Hepatocyte (in vitro differentiated cells): ENCODE data around the gene CNMD. TPM values are rescaled to one million over a fixed set of nuclear protein-coding genes. Genes with fewer than 3 reads are reported as not detected.

ENCODE experiments used
- DNase-seq: peaks from one replicate; pipeline ENCODE4 v3.0.0-alpha.2; 2016; ENCODE audit warnings: low spot score
- H2AFZ ChIP-seq: fragments of 200-600 bp; sonication (generic); 2 replicates; pipeline ENCODE4 v1.6.0; 2016; ENCODE audit warnings: antibody characterized with exemption, mild to moderate bottlenecking
- H3K27ac ChIP-seq: fragments of 200-600 bp; sonication (generic); 2 replicates; pipeline ENCODE4 v1.5.1; 2016; ENCODE audit warnings: mild to moderate bottlenecking
- H3K27me3 ChIP-seq: fragments of 200-600 bp; sonication (generic); 2 replicates; pipeline ENCODE4 v1.6.1; 2016
- H3K36me3 ChIP-seq: fragments of 200-600 bp; sonication (generic); replicated peaks from 2 replicates; pipeline ENCODE4 v1.5.1; 2016; ENCODE audit warnings: low read depth; ENCODE audit not compliant: insufficient read depth
- H3K4me1 ChIP-seq: fragments of 200-600 bp; sonication (generic); 2 replicates; pipeline ENCODE4 v1.5.1; 2016; ENCODE audit warnings: mild to moderate bottlenecking, moderate library complexity; ENCODE audit not compliant: insufficient read depth
- H3K4me2 ChIP-seq: fragments of 200-600 bp; sonication (generic); 2 replicates; pipeline ENCODE4 v1.6.0; 2016
- H3K4me3 ChIP-seq: fragments of 200-600 bp; sonication (generic); 2 replicates; pipeline ENCODE4 v1.5.1; 2016; ENCODE audit warnings: mild to moderate bottlenecking
- H3K79me2 ChIP-seq: fragments of 200-600 bp; sonication (generic); 2 replicates; pipeline ENCODE4 v1.6.0; 2017; ENCODE audit warnings: mild to moderate bottlenecking
- H3K9me2 ChIP-seq: fragments of 200-600 bp; sonication (generic); replicated peaks from 2 replicates; pipeline ENCODE4 v1.6.0; 2017; ENCODE audit warnings: mild to moderate bottlenecking; ENCODE audit not compliant: insufficient read depth
- H3K9me3 ChIP-seq: fragments of 200-600 bp; sonication (generic); 2 replicates; pipeline ENCODE4 v1.5.1; 2016; ENCODE audit warnings: low read depth, mild to moderate bottlenecking
- H4K20me1 ChIP-seq: fragments of 200-600 bp; sonication (generic); 2 replicates; pipeline ENCODE4 v1.6.0; 2016; ENCODE audit warnings: mild to moderate bottlenecking; ENCODE audit not compliant: insufficient read depth, poor library complexity, severe bottlenecking
- EZH2 ChIP-seq: fragments of 200-600 bp; sonication (generic); IDR thresholded peaks from 2 replicates; pipeline ENCODE4 v1.6.1; 2016; ENCODE audit warnings: antibody characterized with exemption, mild to moderate bottlenecking, borderline replicate concordance
- EZH2phosphoT487 ChIP-seq: fragments of 200-600 bp; sonication (generic); IDR thresholded peaks from one replicate; pipeline ENCODE4 v1.6.1; 2018; ENCODE audit warnings: antibody characterized with exemption, mild to moderate bottlenecking, low read depth, moderate library complexity; ENCODE audit not compliant: unreplicated experiment, severe bottlenecking
- WGBS: methylation state at CpG from one replicate; pipeline ENCODE4 v1.1.6; 2016; ENCODE audit warnings: low lambda C conversion rate; ENCODE audit errors: missing lambda C conversion rate; 5-methylcytosine and 5-hydroxymethylcytosine counted together
- polyA plus RNA-seq: library from polyadenylated mRNA; unstranded; fragments of >200 nt; fragmentation: Nextera tagmentation; extraction: Ambion mirVana; gene quantifications from 2 replicates; pipeline ENCODE4 v1.2.1, GENCODE V29; 2016
- total RNA-seq: library from RNA; depleted of rRNA; stranded (reverse); fragments of >200 nt; gene quantifications from 2 replicates; pipeline ENCODE4 v1.2.3, GENCODE V29; 2014
- TF ChIP-seq, protein P1 (sequence below): fragments of 200-600 bp; sonication (generic); IDR thresholded peaks from 2 replicates; pipeline ENCODE4 v1.5.1; 2016; ENCODE audit warnings: antibody characterized with exemption, mild to moderate bottlenecking; ENCODE audit not compliant: poor library complexity

The CNMD gene
- total and polyA plus RNA-seq, 2 experiments from 2014 or later: 0.47 TPM; not detected in 1

DNA sequence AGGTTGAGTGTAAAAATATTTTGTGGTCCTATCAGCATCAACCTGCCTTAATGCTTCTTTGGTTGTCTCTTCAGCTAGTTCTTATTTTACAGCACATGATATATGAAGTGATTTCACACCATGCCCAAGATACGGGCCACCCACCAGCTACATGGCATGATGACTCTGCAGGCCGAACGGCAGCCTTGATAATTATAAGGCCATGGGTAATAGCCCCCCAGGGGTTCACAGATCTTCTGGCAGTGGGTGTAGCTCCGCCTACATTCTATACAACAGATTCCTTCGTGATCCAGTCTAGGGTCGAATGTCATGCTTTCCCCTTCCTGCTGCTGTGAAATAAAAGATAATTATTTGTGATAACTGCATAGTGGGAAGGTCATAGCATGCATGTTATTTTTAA, 36.1 kb downstream of the CNMD start:
- Histone ChIP-seq H3K36me3 (no peaks in the 10 kb centered on the region), H3K9me2 (no peaks in the 10 kb centered on the region), H2AFZ (no peak overlapping the region), H3K4me3 (no peak overlapping the region), H3K9me3 (no peaks in the 10 kb centered on the region), H3K4me2 (no peak overlapping the region), H3K27me3 (no peaks in the 10 kb centered on the region), H3K4me1 (no peaks in the 10 kb centered on the region), H4K20me1 (no peaks in the 10 kb centered on the region), H3K79me2 (no peaks in the 10 kb centered on the region), H3K27ac (no peak overlapping the region)
- WGBS: 67% methylated on average over 6 of the region's 6 CpGs
- TF ChIP-seq, protein P1, sequence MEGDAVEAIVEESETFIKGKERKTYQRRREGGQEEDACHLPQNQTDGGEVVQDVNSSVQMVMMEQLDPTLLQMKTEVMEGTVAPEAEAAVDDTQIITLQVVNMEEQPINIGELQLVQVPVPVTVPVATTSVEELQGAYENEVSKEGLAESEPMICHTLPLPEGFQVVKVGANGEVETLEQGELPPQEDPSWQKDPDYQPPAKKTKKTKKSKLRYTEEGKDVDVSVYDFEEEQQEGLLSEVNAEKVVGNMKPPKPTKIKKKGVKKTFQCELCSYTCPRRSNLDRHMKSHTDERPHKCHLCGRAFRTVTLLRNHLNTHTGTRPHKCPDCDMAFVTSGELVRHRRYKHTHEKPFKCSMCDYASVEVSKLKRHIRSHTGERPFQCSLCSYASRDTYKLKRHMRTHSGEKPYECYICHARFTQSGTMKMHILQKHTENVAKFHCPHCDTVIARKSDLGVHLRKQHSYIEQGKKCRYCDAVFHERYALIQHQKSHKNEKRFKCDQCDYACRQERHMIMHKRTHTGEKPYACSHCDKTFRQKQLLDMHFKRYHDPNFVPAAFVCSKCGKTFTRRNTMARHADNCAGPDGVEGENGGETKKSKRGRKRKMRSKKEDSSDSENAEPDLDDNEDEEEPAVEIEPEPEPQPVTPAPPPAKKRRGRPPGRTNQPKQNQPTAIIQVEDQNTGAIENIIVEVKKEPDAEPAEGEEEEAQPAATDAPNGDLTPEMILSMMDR: no peak
- TF ChIP-seq EZH2phosphoT487: no peak
- TF ChIP-seq EZH2: no peak
- DNase-seq: no peak

DNA sequence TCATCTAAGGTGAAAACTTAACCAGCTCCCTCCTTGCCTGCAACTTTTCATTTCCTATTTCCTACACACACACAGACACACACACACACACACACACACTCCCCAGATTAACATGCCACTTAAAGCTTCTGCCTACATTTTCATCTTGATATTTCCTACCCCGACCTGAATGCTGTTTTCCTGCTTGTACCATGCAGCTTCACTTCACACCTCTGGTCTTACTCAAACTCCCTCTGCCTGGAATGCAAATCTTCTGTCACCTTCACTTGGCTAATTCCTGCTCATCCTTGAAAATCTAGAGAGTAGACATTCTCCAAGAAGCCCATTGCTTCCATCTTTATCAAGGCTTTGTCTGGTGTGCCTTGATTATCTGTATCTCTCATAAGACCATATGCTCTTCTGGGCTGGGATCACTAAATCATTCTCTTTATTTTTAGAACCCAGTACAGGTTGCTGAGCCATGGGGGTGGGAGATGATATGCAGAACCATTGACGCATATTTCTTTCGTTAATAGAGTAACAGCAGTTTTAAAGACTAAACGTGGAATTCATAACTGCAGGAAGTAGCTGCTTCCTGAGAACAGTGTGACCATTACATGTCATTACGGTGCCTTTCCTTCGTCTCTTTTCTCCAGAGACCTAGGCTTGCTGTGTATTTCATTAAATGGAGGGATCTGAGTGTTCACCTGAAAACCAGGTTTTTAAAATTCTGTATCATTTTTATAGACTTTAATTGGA, 37.7 kb downstream of the CNMD start:
- Histone ChIP-seq H3K79me2 (no peaks in the 10 kb centered on the region), H3K27ac (no peak overlapping the region), H3K9me2 (no peaks in the 10 kb centered on the region), H3K4me3 (no peak overlapping the region), H4K20me1 (no peaks in the 10 kb centered on the region), H3K4me1 (no peaks in the 10 kb centered on the region), H2AFZ (no peak overlapping the region), H3K9me3 (no peaks in the 10 kb centered on the region), H3K36me3 (no peaks in the 10 kb centered on the region), H3K27me3 (no peaks in the 10 kb centered on the region), H3K4me2 (no peak overlapping the region)
- DNase-seq: no peak
- 69% methylated on average over 6 of the region's 6 CpGs for WGBS
- no peak for TF ChIP-seq EZH2phosphoT487
- TF ChIP-seq EZH2: no peak
- TF ChIP-seq, protein P1: no peak

DNA sequence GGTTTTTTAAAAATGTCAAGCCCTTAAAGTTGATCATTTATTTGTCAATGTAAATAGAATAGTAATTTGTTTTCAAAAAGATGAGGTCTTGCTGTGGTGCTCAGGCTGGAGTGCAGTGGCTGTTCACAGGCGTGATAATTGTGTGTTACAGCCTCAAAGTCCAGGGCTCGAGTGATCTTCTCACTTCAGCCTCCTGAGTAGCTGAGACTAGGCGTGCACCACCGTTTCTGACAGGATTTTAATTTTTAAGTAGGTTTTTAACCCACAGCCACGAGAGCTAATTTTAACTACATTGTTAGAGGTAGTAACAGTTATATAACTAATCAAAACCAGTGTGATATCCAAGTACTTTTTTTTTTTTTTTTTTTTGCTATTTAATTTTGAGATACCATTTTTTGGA, 43.1 kb downstream of the CNMD start:
- H3K36me3 ChIP-seq: no peaks in the 10 kb centered on the region
- no peak for TF ChIP-seq EZH2
- no peak for TF ChIP-seq EZH2phosphoT487
- TF ChIP-seq, protein P1: no peak
- no peak overlapping the region for H3K4me2 ChIP-seq
- no peak overlapping the region for H2AFZ ChIP-seq
- no peaks in the 10 kb centered on the region for H4K20me1 ChIP-seq
- 96% methylated on average over 5 of the region's 5 CpGs for WGBS
- no peaks in the 10 kb centered on the region for H3K4me1 ChIP-seq
- H3K27me3 ChIP-seq: no peaks in the 10 kb centered on the region
- H3K9me2 ChIP-seq: no peaks in the 10 kb centered on the region
- H3K9me3 ChIP-seq: no peaks in the 10 kb centered on the region
- H3K27ac ChIP-seq: no peak overlapping the region
- no peaks in the 10 kb centered on the region for H3K79me2 ChIP-seq
- H3K4me3 ChIP-seq: no peak overlapping the region
- no peak for DNase-seq
